Epithelial cell of esophagus (primary cell): ENCODE data around the gene STX1B.
A peak's percentile ranks its signal among the peaks of the same experiment; 100 is the strongest.
"Not testable (repeated sequence)": the region's sequence is repeated elsewhere in the genome, so short reads cannot be mapped to it uniquely, and the experiment has no call there.

Source experiments
- DNase-seq: peaks from one replicate; pipeline ENCODE4 v3.0.0; 2010; ENCODE audit warnings: low read depth
- H3K4me3 ChIP-seq: 2 replicates; pipeline ENCODE4 v1.5.1; 2011; ENCODE audit warnings: mild to moderate bottlenecking, low read length, control low read depth
- CTCF ChIP-seq: IDR thresholded peaks from 2 replicates; pipeline ENCODE4 v1.5.1; 2011; ENCODE audit warnings: low read depth, mild to moderate bottlenecking, low read length, control low read depth, inconsistent platforms; ENCODE audit not compliant: insufficient read depth; ENCODE audit errors: missing control alignments

The STX1B gene

GRCh38 chr16:31016018-31016417 is 5.6 kb upstream of the STX1B start:
- no peak for TF ChIP-seq CTCF
- H3K4me3 ChIP-seq, result no peak overlapping the region
- DNase-seq, result no peak

- not testable (repeated sequence) for H3K4me3 ChIP-seq, DNase-seq
These were observed 2.9 kb upstream of the STX1B start for GRCh38 chr16:31013292-31013691.

- not testable (repeated sequence) for DNase-seq, H3K4me3 ChIP-seq
These were observed 1.4 kb upstream of the STX1B start for GRCh38 chr16:31011815-31012214.

GRCh38 chr16:31009894-31010584 is 399 bp downstream of the STX1B start:
- no peak for DNase-seq
- no peak for TF ChIP-seq CTCF
- no peak overlapping the region for H3K4me3 ChIP-seq

GRCh38 chr16:31009120-31009519 is 1.3 kb downstream of the STX1B start:
- H3K4me3 ChIP-seq, result no peak overlapping the region
- TF ChIP-seq CTCF, result no peak
- DNase-seq, result no peak

- no peak for TF ChIP-seq CTCF
- no peak overlapping the region for H3K4me3 ChIP-seq
- DNase-seq, result no peak
These were observed 1.9 kb downstream of the STX1B start for GRCh38 chr16:31008551-31008950.

GRCh38 chr16:31008149-31008548 is 2.3 kb downstream of the STX1B start:
- peak; percentile 55 for DNase-seq
- no peak for TF ChIP-seq CTCF
- no peak overlapping the region for H3K4me3 ChIP-seq

GRCh38 chr16:31007684-31008083 is 2.8 kb downstream of the STX1B start:
- H3K4me3 ChIP-seq, result no peak overlapping the region
- DNase-seq, result no peak
- no peak for TF ChIP-seq CTCF
